Measurements from ENCODE around the gene FOXI3.
"Not testable (repeated sequence)": the region's sequence is repeated elsewhere in the genome, so short reads cannot be mapped to it uniquely, and the experiment has no call there.

Gene FOXI3

GRCh38 chr2:88437010-88437409 is 15.5 kb downstream of the FOXI3 start:
- DNase-seq, result no peak

GRCh38 chr2:88429929-88430328 is 22.6 kb downstream of the FOXI3 start:
- DNase-seq, result no peak

DNA sequence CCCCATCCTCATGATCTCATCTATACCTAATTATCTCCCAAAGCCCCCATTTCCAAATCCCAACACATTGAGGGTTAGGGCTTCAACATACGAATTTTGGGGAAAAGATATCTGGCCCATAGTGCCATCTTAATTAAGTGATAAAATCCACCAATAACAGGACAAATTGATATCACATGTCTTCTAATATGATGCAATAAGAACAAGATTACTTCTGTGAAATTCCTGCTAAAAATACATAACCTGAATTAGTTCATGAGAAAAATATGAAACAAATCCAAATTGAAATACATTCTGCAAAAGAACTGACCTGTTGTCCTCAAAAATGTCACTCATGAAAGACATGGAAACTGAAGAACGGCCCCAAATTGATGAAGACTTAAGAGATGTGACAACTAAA is 28.8 kb downstream of the FOXI3 start:
- no peak for DNase-seq

- not testable (repeated sequence) for DNase-seq
These were observed 33.4 kb downstream of the FOXI3 start for GRCh38 chr2:88419051-88419450.

GRCh38 chr2:88416016-88416663 is 36.4 kb downstream of the FOXI3 start:
- no peak for DNase-seq

DNA sequence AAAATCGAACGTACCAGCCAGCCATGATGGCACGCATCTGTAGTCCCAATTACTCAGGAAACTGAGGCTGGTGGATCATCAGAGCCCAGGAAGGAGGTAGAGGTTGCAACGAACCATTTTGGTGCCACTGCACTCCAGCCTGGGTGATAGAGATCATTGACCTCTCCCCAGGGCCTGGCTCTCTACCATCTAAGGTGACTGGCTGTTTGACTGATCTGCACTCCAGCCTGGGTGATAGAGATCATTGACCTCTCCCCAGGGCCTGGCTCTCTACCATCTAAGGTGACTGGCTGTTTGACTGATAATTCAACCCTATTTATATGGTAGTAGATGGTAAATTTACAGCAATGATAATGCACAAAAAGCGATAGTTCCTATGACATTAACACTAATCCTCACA is 43.6 kb downstream of the FOXI3 start:
- not testable (repeated sequence) for DNase-seq

- DNase-seq, result no peak
These were observed 52.3 kb downstream of the FOXI3 start for GRCh38 chr2:88400037-88400767.

DNA sequence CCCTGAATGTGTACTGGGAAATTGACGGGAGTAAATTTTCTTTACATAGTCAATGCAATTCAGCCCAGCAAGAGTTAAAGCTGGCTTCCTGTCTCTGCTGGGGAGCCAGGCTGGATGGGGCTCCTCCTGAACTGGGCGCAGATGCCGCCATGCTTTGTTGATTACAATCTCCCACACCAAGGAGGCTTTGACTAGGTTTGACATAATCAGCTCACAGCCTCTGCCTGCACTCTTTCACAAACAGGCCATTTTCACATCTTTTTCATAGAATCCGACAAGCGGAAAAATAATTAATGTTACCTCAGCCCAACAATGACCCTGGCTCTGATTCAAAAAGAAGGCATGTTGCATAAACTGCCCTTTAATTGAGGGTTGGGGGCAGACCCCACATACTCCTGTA is 54.3 kb downstream of the FOXI3 start:
- no peak for DNase-seq

All from DMS153 (cell line).